GM18870 (cell line): ENCODE data around the gene RRAGB.
"Not testable (repeated sequence)": the region's sequence is repeated elsewhere in the genome, so short reads cannot be mapped to it uniquely, and the experiment has no call there.

Experiments
- ATAC-seq: cut with Tn5 transposase; IDR thresholded peaks from one replicate; pipeline ENCODE4 v1.9.1; 2021; ENCODE audit warnings: moderate library complexity; ENCODE audit not compliant: unreplicated experiment

The RRAGB gene

GRCh38 chrX:55717521-55718497 is at the start of gene RRAGB:
Gene RRAGB (plus strand): TSS chrX:55717749. CDS start chrX:55718328, 579 bp downstream.
- peak; percentile 85 for ATAC-seq

- ATAC-seq, result no peak
Measured at GRCh38 chrX:55668084-55668483, 49.5 kb upstream of the RRAGB start.

- not testable (repeated sequence) for ATAC-seq
Measured at GRCh38 chrX:55688579-55688978, 29.0 kb upstream of the RRAGB start.

GRCh38 chrX:55695227-55696018 is 22.1 kb upstream of the RRAGB start:
- no peak for ATAC-seq

- no peak for ATAC-seq
Measured at GRCh38 chrX:55697381-55697780, 20.2 kb upstream of the RRAGB start.

GRCh38 chrX:55702671-55703070 is 14.9 kb upstream of the RRAGB start:
- ATAC-seq, result no peak

GRCh38 chrX:55703436-55703835 is 14.1 kb upstream of the RRAGB start:
- ATAC-seq, result not testable (repeated sequence)

GRCh38 chrX:55705066-55705465 is 12.5 kb upstream of the RRAGB start:
- ATAC-seq, result not testable (repeated sequence)

GRCh38 chrX:55709735-55710134 is 7.8 kb upstream of the RRAGB start:
- ATAC-seq, result no peak

- no peak for ATAC-seq
Measured at GRCh38 chrX:55710701-55711100, 6.8 kb upstream of the RRAGB start.

GRCh38 chrX:55713631-55714030 is 3.9 kb upstream of the RRAGB start:
- ATAC-seq, result no peak

GRCh38 chrX:55714161-55714560 is 3.4 kb upstream of the RRAGB start:
- no peak for ATAC-seq

GRCh38 chrX:55715847-55716246 is 1.7 kb upstream of the RRAGB start:
- no peak for ATAC-seq

GRCh38 chrX:55716937-55717336 is 612 bp upstream of the RRAGB start:
- no peak for ATAC-seq

GRCh38 chrX:55731826-55732225 is 14.3 kb downstream of the RRAGB start:
- ATAC-seq, result no peak

GRCh38 chrX:55738969-55739368 is 21.4 kb downstream of the RRAGB start:
- ATAC-seq, result no peak

- ATAC-seq, result no peak
Measured at GRCh38 chrX:55742649-55743048, 25.1 kb downstream of the RRAGB start.

- ATAC-seq, result not testable (repeated sequence)
Measured at GRCh38 chrX:55748463-55748862, 30.9 kb downstream of the RRAGB start.

- ATAC-seq, result no peak
Measured at GRCh38 chrX:55750256-55750655, 32.7 kb downstream of the RRAGB start.

- peak; percentile 93 for ATAC-seq
Measured at GRCh38 chrX:55754861-55755294, 37.3 kb downstream of the RRAGB start.

- ATAC-seq, result no peak
Measured at GRCh38 chrX:55758033-55758432, 40.5 kb downstream of the RRAGB start.

- ATAC-seq, result no peak
Measured at GRCh38 chrX:55759478-55759877, 41.9 kb downstream of the RRAGB start.
